CD14-positive monocyte (primary cell): ENCODE data around the gene INPP5A. TPM values are rescaled to one million over a fixed set of nuclear protein-coding genes. Genes with fewer than 3 reads are reported as not detected.
A peak's percentile ranks its signal among the peaks of the same experiment; 100 is the strongest.

ENCODE experiments used
- DNase-seq, 3 donors: peaks; one replicate each; pipeline ENCODE4 v3.0.0-alpha.2; 2011 to 2022
- H2AFZ ChIP-seq: 2 replicates; pipeline ENCODE4 v1.6.0; 2012; ENCODE audit warnings: mild to moderate bottlenecking, low read depth, low read length, inconsistent platforms; ENCODE audit not compliant: insufficient read depth, poor library complexity, severe bottlenecking
- H3K27ac ChIP-seq, 2 donors: 1 replicate in 1 of 2; 2 replicates in 1 of 2; pipeline ENCODE4 v1.5.1; 2012 to 2013; ENCODE audit warnings: low read length in 2 of 2, control low read depth in 1 of 2, inconsistent platforms in 1 of 2, low read depth in 1 of 2, mild to moderate bottlenecking in 1 of 2
- H3K27me3 ChIP-seq, 2 donors: one replicate each; pipeline versions ENCODE4 v1.6.0 to v1.6.1; 2011 to 2013; ENCODE audit warnings: low read length in 2 of 2; ENCODE audit not compliant: control insufficient read depth in 2 of 2, insufficient read depth in 2 of 2
- H3K36me3 ChIP-seq, 2 donors: replicated peaks in 1 of 2; 1 replicate in 1 of 2; 2 replicates in 1 of 2; pipeline versions ENCODE4 v1.5.1 to v1.6.1; 2012 to 2013; ENCODE audit warnings: low read length in 2 of 2, control low read depth in 1 of 2, inconsistent platforms in 1 of 2, mild to moderate bottlenecking in 1 of 2; ENCODE audit not compliant: insufficient read depth in 2 of 2, control insufficient read depth in 1 of 2
- H3K4me1 ChIP-seq, 2 donors: 1 replicate in 1 of 2; 2 replicates in 1 of 2; pipeline versions ENCODE4 v1.5.1 to v1.6.1; 2012 to 2013; ENCODE audit warnings: low read length in 2 of 2, control low read depth in 1 of 2, inconsistent platforms in 1 of 2, mild to moderate bottlenecking in 1 of 2, moderate library complexity in 1 of 2; ENCODE audit not compliant: insufficient read depth in 2 of 2, control insufficient read depth in 1 of 2
- H3K4me2 ChIP-seq: replicated peaks from 2 replicates; pipeline ENCODE3; 2012; ENCODE audit warnings: low read length, moderate library complexity, mild to moderate bottlenecking; ENCODE audit not compliant: poor library complexity, severe bottlenecking; ENCODE audit errors: extremely low read depth
- H3K4me3 ChIP-seq, 3 experiments: fragments of 200-600 bp in 1 of 3; sonication (generic) in 1 of 3; replicated peaks in 1 of 3; 1 replicate in 2 of 3; 2 replicates in 1 of 3; pipeline ENCODE4 v1.5.1; 2011 to 2013; ENCODE audit warnings: low read length in 3 of 3, mild to moderate bottlenecking in 3 of 3, control low read depth in 2 of 3, low read depth in 2 of 3, inconsistent platforms in 1 of 3, moderate library complexity in 1 of 3
- H3K79me2 ChIP-seq: 2 replicates; pipeline ENCODE4 v1.6.0; 2012; ENCODE audit warnings: mild to moderate bottlenecking, control low read depth, inconsistent platforms, low read length, moderate library complexity; ENCODE audit not compliant: insufficient read depth
- H3K9ac ChIP-seq: 2 replicates; pipeline ENCODE4 v1.6.0; 2017; ENCODE audit warnings: low read length, mild to moderate bottlenecking; ENCODE audit not compliant: insufficient read depth, poor library complexity, severe bottlenecking
- H3K9me3 ChIP-seq, 2 donors: replicated peaks in 1 of 2; 1 replicate in 1 of 2; 2 replicates in 1 of 2; pipeline versions ENCODE4 v1.5.1 to v1.6.1; 2012 to 2013; ENCODE audit warnings: low read length in 2 of 2, control low read depth in 1 of 2; ENCODE audit not compliant: control insufficient read depth in 1 of 2, insufficient read depth in 1 of 2
- H4K20me1 ChIP-seq: 2 replicates; pipeline ENCODE4 v1.6.0; 2012; ENCODE audit warnings: mild to moderate bottlenecking, low read length, control low read depth, moderate library complexity; ENCODE audit not compliant: insufficient read depth
- H3K27ac Mint-ChIP-seq, 7 donors: one replicate each; pipeline ENCODE4 v1.8.0; 2020; ENCODE audit warnings: mild to moderate bottlenecking in 7 of 7, mixed read lengths in 7 of 7, moderate library complexity in 6 of 7, inconsistent platforms in 2 of 7
- H3K27me3 Mint-ChIP-seq, 3 donors: one replicate each; pipeline ENCODE4 v1.8.0; 2021 to 2022; ENCODE audit warnings: low read depth in 3 of 3, mild to moderate bottlenecking in 3 of 3, mixed read lengths in 3 of 3, moderate library complexity in 3 of 3, inconsistent platforms in 1 of 3
- H3K36me3 Mint-ChIP-seq, 2 donors: one replicate each; pipeline ENCODE4 v1.8.0; 2020; ENCODE audit warnings: mixed read lengths in 2 of 2, inconsistent platforms in 1 of 2, mild to moderate bottlenecking in 1 of 2
- H3K4me1 Mint-ChIP-seq: one replicate; pipeline ENCODE4 v1.8.0; 2020; ENCODE audit warnings: mild to moderate bottlenecking, mixed read lengths
- H3K4me3 Mint-ChIP-seq, 2 donors: one replicate each; pipeline ENCODE4 v1.8.0; 2020; ENCODE audit warnings: mild to moderate bottlenecking in 2 of 2, mixed read lengths in 2 of 2, moderate library complexity in 1 of 2
- H3K9me3 Mint-ChIP-seq, 7 donors: one replicate each; pipeline ENCODE4 v1.8.0; 2020 to 2022; ENCODE audit warnings: mixed read lengths in 7 of 7, mild to moderate bottlenecking in 6 of 7, moderate library complexity in 6 of 7, inconsistent platforms in 2 of 7
- WGBS: methylation state at CpG from one replicate; pipeline ENCODE4 v1.1.5; 2013; ENCODE audit warnings: missing lambda C conversion rate; ENCODE audit not compliant: insufficient coverage; 5-methylcytosine and 5-hydroxymethylcytosine counted together
- intact Hi-C, 2 donors: fragments of 100-400 bp; cut with micrococcal nuclease; formaldehyde crosslinking; loops; one replicate each; pipeline versions ENCODE4 v1.15.0 to v1.15.1; 2023
- polyA plus RNA-seq, 3 donors: library from polyadenylated mRNA; depleted of rRNA in 1 of 3; unstranded in 2 of 3; stranded (reverse) in 1 of 3; fragments of 300-500 nt in 2 of 3; fragments of >200 nt in 1 of 3; fragmentation: Illumina TruSeq in 2 of 3; gene quantifications; 1 replicate in 2 of 3; 2 replicates in 1 of 3; pipeline ENCODE4 v1.2.3, GENCODE V29; 2012 to 2021
- TF ChIP-seq, protein P1 (sequence below): fragments of 200-600 bp; IDR thresholded peaks from one replicate; pipeline ENCODE4 v1.8.0; 2022; ENCODE audit warnings: antibody characterized with exemption, mild to moderate bottlenecking

The INPP5A gene
- polyA plus RNA-seq, 3 donors, result 0.87 to 17.2 (median 2.9) TPM

DNA sequence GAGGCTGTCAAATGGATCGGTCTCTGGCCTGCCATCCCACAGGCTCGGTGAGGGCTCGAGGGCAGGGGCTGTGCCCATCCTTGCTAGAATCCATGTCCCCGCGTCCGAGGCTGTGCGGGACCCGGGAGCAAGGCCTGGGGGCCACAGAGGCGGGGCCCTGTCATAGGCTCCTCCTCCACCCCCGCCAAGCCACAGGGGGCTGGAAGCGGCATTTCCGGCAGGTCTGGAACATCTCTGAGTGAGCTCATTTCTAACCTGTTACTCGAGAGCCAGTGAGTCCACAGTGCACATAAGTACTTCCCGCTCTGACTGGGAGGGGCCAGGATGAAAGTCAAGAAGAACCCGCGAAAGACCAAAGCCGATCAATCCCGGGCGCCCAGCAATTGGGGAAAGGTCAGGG is 190.7 kb downstream of the INPP5A start:
- H3K9me3 Mint-ChIP-seq, result peaks cover 0 to 1% (median 0%) of the 10 kb centered on the region in 7 donors
- TF ChIP-seq, protein P1, sequence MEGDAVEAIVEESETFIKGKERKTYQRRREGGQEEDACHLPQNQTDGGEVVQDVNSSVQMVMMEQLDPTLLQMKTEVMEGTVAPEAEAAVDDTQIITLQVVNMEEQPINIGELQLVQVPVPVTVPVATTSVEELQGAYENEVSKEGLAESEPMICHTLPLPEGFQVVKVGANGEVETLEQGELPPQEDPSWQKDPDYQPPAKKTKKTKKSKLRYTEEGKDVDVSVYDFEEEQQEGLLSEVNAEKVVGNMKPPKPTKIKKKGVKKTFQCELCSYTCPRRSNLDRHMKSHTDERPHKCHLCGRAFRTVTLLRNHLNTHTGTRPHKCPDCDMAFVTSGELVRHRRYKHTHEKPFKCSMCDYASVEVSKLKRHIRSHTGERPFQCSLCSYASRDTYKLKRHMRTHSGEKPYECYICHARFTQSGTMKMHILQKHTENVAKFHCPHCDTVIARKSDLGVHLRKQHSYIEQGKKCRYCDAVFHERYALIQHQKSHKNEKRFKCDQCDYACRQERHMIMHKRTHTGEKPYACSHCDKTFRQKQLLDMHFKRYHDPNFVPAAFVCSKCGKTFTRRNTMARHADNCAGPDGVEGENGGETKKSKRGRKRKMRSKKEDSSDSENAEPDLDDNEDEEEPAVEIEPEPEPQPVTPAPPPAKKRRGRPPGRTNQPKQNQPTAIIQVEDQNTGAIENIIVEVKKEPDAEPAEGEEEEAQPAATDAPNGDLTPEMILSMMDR, result no peak
- Histone ChIP-seq H3K4me3 (no peak overlapping the region), H2AFZ (no peak overlapping the region), H4K20me1 (no peaks in the 10 kb centered on the region), H3K36me3 (peaks cover 52 to 80% of the 10 kb centered on the region in 2 donors), H3K27ac (no peak overlapping the region), H3K9ac (no peak overlapping the region), H3K79me2 (no peaks in the 10 kb centered on the region), H3K27me3 (no peaks in the 10 kb centered on the region), H3K4me2 (no peak overlapping the region), H3K4me1 (no peaks in the 10 kb centered on the region), H3K9me3 (no peaks in the 10 kb centered on the region)
- WGBS, result 99% methylated on average over 19 of the region's 19 CpGs
- H3K4me3 Mint-ChIP-seq, result no peak overlapping the region
- H3K36me3 Mint-ChIP-seq, result peaks cover 56 to 81% of the 10 kb centered on the region in 2 donors
- peak overlapping the region in 1 of 7 donors; percentile 45 for H3K27ac Mint-ChIP-seq
- intact Hi-C loops, result no loop called here
- DNase-seq, result no peak
- H3K27me3 Mint-ChIP-seq, result peaks cover 0 to 3% (median 0%) of the 10 kb centered on the region in 3 donors
- peaks cover 2% of the 10 kb centered on the region for H3K4me1 Mint-ChIP-seq

GRCh38 chr10:132728741-132729140 is 191.2 kb downstream of the INPP5A start:
- H3K9me3 Mint-ChIP-seq, result peaks cover 0 to 1% (median 0%) of the 10 kb centered on the region in 7 donors
- no peaks in the 10 kb centered on the region for H3K79me2 ChIP-seq
- no peak overlapping the region for H3K4me3 ChIP-seq
- H3K27me3 ChIP-seq, result no peaks in the 10 kb centered on the region
- H3K4me1 ChIP-seq, result no peaks in the 10 kb centered on the region
- H3K4me3 Mint-ChIP-seq, result no peak overlapping the region
- no peaks in the 10 kb centered on the region for H4K20me1 ChIP-seq
- intact Hi-C loops, result no loop called here
- H3K36me3 Mint-ChIP-seq, result peaks cover 58 to 85% of the 10 kb centered on the region in 2 donors
- H3K36me3 ChIP-seq, result peaks cover 52 to 84% of the 10 kb centered on the region in 2 donors
- TF ChIP-seq, protein P1, result no peak
- no peak overlapping the region for H2AFZ ChIP-seq
- peak overlapping the region in 1 of 7 donors; percentile 45 for H3K27ac Mint-ChIP-seq
- no peaks in the 10 kb centered on the region for H3K9me3 ChIP-seq
- no peak overlapping the region for H3K27ac ChIP-seq
- no peak overlapping the region for H3K4me2 ChIP-seq
- peaks cover 0 to 3% (median 0%) of the 10 kb centered on the region in 3 donors for H3K27me3 Mint-ChIP-seq
- H3K9ac ChIP-seq, result no peak overlapping the region
- DNase-seq, result no peak
- H3K4me1 Mint-ChIP-seq, result peaks cover 2% of the 10 kb centered on the region
- WGBS, result 93% methylated on average over 22 of the region's 22 CpGs
